ENCODE measurements around the gene SSTR5.

The SSTR5 gene

GRCh38 chr16:1049113-1049975, 23.2 kb upstream of the SSTR5 start:
- H3K27ac ChIP-seq, result no peak overlapping the region
- no peaks in the 10 kb centered on the region for H3K9me3 ChIP-seq (ENCODE audit: low read depth, low read length)
- TF ChIP-seq EZH2 (IDR thresholded peaks at IDR 0.05), result no peak
- TF ChIP-seq POLR2AphosphoS5 (IDR thresholded peaks at IDR 0.05; ENCODE audit: borderline replicate concordance, low read depth, low read length), result no peak
- TF ChIP-seq FOXP2 (optimal IDR thresholded peaks at IDR 0.05; ENCODE audit: control extremely low read depth, extremely low read length, insufficient read depth), result no peak
- H3K4me3 ChIP-seq, result no peak overlapping the region
- no peaks in the 10 kb centered on the region for H3K36me3 ChIP-seq (ENCODE audit: insufficient read depth, low read length)
- DNase-seq (ENCODE audit: low read depth, low spot score), result no peak
- H3K9ac ChIP-seq (ENCODE audit: insufficient read length), result no peak overlapping the region

- Histone ChIP-seq H3K9ac (ENCODE audit: insufficient read length) (no peak overlapping the region), H3K4me3 (no peak overlapping the region), H3K9me3 (ENCODE audit: low read depth, low read length) (no peaks in the 10 kb centered on the region), H3K27ac (no peak overlapping the region), H3K36me3 (ENCODE audit: insufficient read depth, low read length) (no peaks in the 10 kb centered on the region)
- TF ChIP-seq FOXP2 (optimal IDR thresholded peaks at IDR 0.05; ENCODE audit: control extremely low read depth, extremely low read length, insufficient read depth), result no peak
- no peak for TF ChIP-seq EZH2 (IDR thresholded peaks at IDR 0.05)
- no peak for TF ChIP-seq POLR2AphosphoS5 (IDR thresholded peaks at IDR 0.05; ENCODE audit: borderline replicate concordance, low read depth, low read length)
- no peak for DNase-seq (ENCODE audit: low read depth, low spot score)
Observed at GRCh38 chr16:1049976-1050247, 22.6 kb upstream of the SSTR5 start.

GRCh38 chr16:1050516-1050915, 22.0 kb upstream of the SSTR5 start:
- no peak for TF ChIP-seq EZH2 (IDR thresholded peaks at IDR 0.05)
- no peaks in the 10 kb centered on the region for H3K9me3 ChIP-seq (ENCODE audit: low read depth, low read length)
- no peak overlapping the region for H3K27ac ChIP-seq
- H3K4me3 ChIP-seq, result no peak overlapping the region
- H3K36me3 ChIP-seq (ENCODE audit: insufficient read depth, low read length), result no peaks in the 10 kb centered on the region
- no peak for DNase-seq (ENCODE audit: low read depth, low spot score)
- no peak overlapping the region for H3K9ac ChIP-seq (ENCODE audit: insufficient read length)

- TF ChIP-seq FOXP2 (optimal IDR thresholded peaks at IDR 0.05; ENCODE audit: control extremely low read depth, extremely low read length, insufficient read depth) (no peak), EZH2 (IDR thresholded peaks at IDR 0.05) (no peak), POLR2AphosphoS5 (IDR thresholded peaks at IDR 0.05; ENCODE audit: borderline replicate concordance, low read depth, low read length) (no peak)
- no peak for DNase-seq (ENCODE audit: low read depth, low spot score)
- H3K9me3 ChIP-seq (ENCODE audit: low read depth, low read length), result no peaks in the 10 kb centered on the region
- H3K27ac ChIP-seq, result no peak overlapping the region
- H3K9ac ChIP-seq (ENCODE audit: insufficient read length), result no peak overlapping the region
- no peak overlapping the region for H3K4me3 ChIP-seq
- H3K36me3 ChIP-seq (ENCODE audit: insufficient read depth, low read length), result no peaks in the 10 kb centered on the region
Observed at GRCh38 chr16:1050921-1051320, 21.6 kb upstream of the SSTR5 start.

DNA sequence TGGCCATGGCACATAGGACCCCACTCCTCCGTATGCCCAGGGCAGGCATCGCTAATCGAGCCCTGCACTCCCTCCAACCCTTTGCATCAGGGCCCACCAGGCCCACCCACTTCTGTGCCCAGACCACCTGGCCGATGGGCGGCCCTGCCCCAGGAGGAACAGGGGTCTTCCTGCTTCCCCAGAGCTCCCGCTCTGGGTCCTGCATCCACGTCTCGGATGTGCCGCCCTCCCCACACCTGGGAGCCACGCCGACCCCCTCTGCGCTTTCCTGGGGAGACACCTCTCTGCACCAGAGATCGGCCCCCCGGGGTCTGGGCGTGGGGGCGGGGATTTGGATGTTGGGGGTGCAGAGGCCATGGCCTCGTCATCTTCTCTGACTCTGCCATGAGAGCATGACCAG, 21.1 kb upstream of the SSTR5 start:
- Histone ChIP-seq H3K36me3 (ENCODE audit: insufficient read depth, low read length) (no peaks in the 10 kb centered on the region), H3K9me3 (ENCODE audit: low read depth, low read length) (no peaks in the 10 kb centered on the region), H3K27ac (no peak overlapping the region), H3K9ac (ENCODE audit: insufficient read length) (no peak overlapping the region), H3K4me3 (no peak overlapping the region)
- TF ChIP-seq EZH2 (IDR thresholded peaks at IDR 0.05), result no peak
- TF ChIP-seq POLR2AphosphoS5 (IDR thresholded peaks at IDR 0.05; ENCODE audit: borderline replicate concordance, low read depth, low read length), result no peak
- DNase-seq (ENCODE audit: low read depth, low spot score), result no peak

- Histone ChIP-seq H3K9ac (ENCODE audit: insufficient read length) (no peak overlapping the region), H3K4me3 (no peak overlapping the region), H3K9me3 (ENCODE audit: low read depth, low read length) (no peaks in the 10 kb centered on the region), H3K36me3 (ENCODE audit: insufficient read depth, low read length) (no peaks in the 10 kb centered on the region), H3K27ac (no peak overlapping the region)
- no peak for DNase-seq (ENCODE audit: low read depth, low spot score)
- no peak for TF ChIP-seq FOXP2 (optimal IDR thresholded peaks at IDR 0.05; ENCODE audit: control extremely low read depth, extremely low read length, insufficient read depth)
- TF ChIP-seq POLR2AphosphoS5 (IDR thresholded peaks at IDR 0.05; ENCODE audit: borderline replicate concordance, low read depth, low read length), result no peak
- no peak for TF ChIP-seq EZH2 (IDR thresholded peaks at IDR 0.05)
Observed at GRCh38 chr16:1052721-1053120, 19.8 kb upstream of the SSTR5 start.

GRCh38 chr16:1053121-1053521, 19.4 kb upstream of the SSTR5 start:
- no peak overlapping the region for H3K27ac ChIP-seq
- H3K4me3 ChIP-seq, result no peak overlapping the region
- no peak for TF ChIP-seq EZH2 (IDR thresholded peaks at IDR 0.05)
- no peak for TF ChIP-seq FOXP2 (optimal IDR thresholded peaks at IDR 0.05; ENCODE audit: control extremely low read depth, extremely low read length, insufficient read depth)
- no peak for TF ChIP-seq POLR2AphosphoS5 (IDR thresholded peaks at IDR 0.05; ENCODE audit: borderline replicate concordance, low read depth, low read length)
- H3K36me3 ChIP-seq (ENCODE audit: insufficient read depth, low read length), result no peaks in the 10 kb centered on the region
- H3K9ac ChIP-seq (ENCODE audit: insufficient read length), result no peak overlapping the region
- H3K9me3 ChIP-seq (ENCODE audit: low read depth, low read length), result no peaks in the 10 kb centered on the region
- DNase-seq (ENCODE audit: low read depth, low spot score), result no peak

GRCh38 chr16:1053700-1054368, 18.7 kb upstream of the SSTR5 start:
- H3K9ac ChIP-seq (ENCODE audit: insufficient read length), result no peak overlapping the region
- no peaks in the 10 kb centered on the region for H3K9me3 ChIP-seq (ENCODE audit: low read depth, low read length)
- no peak for DNase-seq (ENCODE audit: low read depth, low spot score)
- no peaks in the 10 kb centered on the region for H3K36me3 ChIP-seq (ENCODE audit: insufficient read depth, low read length)
- no peak overlapping the region for H3K4me3 ChIP-seq
- TF ChIP-seq POLR2AphosphoS5 (IDR thresholded peaks at IDR 0.05; ENCODE audit: borderline replicate concordance, low read depth, low read length) (no peak), FOXP2 (optimal IDR thresholded peaks at IDR 0.05; ENCODE audit: control extremely low read depth, extremely low read length, insufficient read depth) (no peak), EZH2 (IDR thresholded peaks at IDR 0.05) (no peak)
- H3K27ac ChIP-seq, result no peak overlapping the region

All from SK-N-MC (cell line).